ENCODE results near the gene FOXN1.

- TF ChIP-seq CTCF (IDR thresholded peaks at IDR 0.05) (peak; percentile 90), EZH2phosphoT487 (IDR thresholded peaks at IDR 0.05) (no peak)
Observed at GRCh38 chr17:28494445-28495188, 11.5 kb upstream of the FOXN1 start.
